ENCODE results near the gene CDK14.

Gene CDK14

DNA sequence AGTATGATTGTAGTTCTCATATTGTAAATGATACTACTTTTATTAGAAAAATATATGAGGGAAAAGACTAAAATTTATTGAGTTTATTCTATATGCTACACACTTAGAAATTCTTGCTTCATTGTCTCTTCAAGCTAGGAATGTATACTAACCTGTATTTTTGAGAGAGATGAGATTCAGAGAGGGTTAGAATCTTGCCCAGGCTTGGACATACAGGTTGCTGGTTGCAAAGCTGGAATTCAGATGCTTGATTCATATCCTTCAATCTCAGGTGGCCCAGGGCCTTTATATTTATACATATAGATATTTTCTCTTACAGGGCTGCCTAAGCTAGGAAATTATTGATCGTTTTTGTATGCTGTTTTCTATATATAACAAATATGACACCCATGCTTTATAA, 324.2 kb downstream of the CDK14 start:
- no peak for DNase-seq

DNA sequence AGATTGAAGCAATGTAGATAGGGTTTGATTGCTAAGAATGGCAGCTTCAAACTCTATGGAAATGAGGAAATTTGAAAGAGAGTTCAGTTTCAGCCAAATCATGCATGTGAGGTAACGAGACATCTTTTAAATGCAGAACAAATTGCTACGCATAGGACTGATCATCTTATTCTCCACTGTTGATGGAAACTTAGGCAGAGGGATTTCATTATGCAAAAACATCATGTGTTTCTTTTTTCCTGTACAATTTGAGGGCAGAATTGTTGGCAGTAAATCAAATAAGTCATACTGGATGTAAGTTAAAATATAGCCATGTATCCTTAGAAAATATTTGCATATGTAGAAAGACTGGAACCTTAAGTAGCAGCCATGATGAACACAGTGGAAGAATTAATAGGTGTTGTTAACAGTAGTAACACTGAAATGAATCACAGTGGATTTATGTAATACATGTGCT, 327.4 kb downstream of the CDK14 start:
- no peak for DNase-seq

DNA sequence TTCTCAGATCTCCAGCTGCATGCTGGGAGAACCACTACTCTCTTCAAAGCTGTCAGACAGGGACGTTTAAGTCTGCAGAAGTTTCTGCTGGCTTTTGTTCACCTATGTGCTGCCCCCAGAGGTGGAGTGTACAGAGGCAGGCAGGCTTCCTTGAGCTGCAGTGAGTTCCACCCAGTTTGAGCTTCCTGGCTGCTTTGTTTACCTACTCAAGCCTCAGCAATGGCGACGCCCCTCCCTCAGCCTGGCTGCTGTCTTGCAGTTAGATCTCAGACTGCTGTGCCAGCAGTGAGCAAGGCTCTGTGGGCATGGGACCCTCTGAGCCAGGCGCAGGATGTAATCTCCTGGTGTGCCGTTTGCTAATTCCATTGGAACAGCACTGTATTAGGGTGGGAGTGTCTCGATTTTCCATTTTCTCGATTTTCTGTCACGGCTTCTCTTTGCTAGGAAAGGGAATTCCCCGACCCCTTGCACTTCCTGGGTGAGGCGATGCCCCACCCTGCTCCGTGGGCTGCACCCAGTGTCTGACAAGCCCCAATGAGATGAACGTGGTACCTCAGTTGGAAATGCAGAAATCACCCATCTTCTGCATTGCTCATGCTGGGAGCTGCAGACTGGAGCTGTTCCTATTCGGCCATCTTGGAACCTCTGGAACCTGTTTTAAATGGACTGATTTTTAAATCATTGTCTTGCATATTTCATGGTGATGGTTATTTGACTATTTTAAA, 332.7 kb downstream of the CDK14 start:
- peak in 4 of 6 experiments; percentile 4 to 39 (median 8) for DNase-seq

DNA sequence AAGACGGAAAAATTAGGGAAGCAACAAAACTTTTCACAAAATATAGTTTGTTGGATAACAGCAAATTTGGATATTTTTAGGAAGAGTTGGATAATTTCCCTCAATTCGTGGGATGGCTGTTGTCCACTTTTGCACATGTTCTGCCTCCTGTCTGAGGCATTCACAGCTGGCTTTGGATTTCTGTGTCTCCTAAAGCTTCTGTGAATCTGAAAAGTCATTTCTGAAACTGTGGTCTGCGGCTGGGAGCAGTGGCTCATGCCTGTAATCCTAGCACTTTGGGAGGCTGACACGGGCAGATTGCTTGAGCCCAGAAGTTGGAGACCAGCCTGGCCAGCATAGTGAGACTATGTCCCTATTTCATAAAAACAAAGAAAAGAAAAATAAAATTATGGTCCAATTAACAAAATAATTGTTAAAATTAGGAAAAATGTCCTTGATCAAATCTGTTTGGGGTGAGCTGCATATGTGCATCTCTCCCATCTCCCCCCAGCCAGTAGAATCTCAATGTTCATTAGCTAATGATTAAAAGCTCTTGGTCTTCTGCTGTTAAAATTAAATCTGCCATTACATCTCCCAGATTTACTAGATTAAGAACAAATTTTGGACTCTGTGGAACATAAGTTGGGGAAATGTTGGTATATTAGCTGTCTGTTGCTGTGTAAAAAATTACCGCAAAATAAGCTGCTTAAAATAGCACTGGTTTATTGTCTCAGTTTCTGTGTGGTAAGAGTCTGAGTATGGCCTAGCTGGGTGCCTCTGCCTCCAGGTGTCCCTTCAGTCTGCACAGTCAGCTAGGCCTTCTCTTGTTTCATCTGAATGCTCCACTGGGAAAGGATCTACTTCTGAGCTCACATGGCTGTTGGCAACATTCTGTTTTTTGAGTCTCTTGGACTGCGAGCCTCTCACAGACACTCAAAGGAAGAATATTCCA, 336.1 kb downstream of the CDK14 start:
- DNase-seq: no peak

- DNase-seq: no peak
Observed at GRCh38 chr7:90933041-90933440, 336.9 kb downstream of the CDK14 start.

GRCh38 chr7:90933984-90934383, 337.9 kb downstream of the CDK14 start:
- DNase-seq: no peak

DNA sequence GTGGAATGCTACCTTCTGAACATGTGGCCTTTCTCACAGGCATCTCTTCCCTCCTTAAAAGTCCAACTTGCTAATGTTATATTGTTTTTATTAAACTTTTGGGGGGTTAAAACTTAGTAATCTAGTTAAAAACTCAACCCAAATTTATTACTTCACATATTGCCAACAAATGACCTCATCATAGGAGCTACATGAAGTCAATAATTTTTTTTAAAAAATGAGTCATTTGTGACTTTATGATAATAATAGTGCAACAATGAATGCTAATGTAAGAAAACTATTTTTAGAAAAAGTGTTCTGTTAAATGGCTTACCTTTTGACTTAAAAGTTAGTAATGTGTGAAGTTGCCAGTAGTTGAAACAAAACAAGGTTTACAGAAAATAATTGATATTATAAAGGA, 342.2 kb downstream of the CDK14 start:
- DNase-seq: no peak

DNA sequence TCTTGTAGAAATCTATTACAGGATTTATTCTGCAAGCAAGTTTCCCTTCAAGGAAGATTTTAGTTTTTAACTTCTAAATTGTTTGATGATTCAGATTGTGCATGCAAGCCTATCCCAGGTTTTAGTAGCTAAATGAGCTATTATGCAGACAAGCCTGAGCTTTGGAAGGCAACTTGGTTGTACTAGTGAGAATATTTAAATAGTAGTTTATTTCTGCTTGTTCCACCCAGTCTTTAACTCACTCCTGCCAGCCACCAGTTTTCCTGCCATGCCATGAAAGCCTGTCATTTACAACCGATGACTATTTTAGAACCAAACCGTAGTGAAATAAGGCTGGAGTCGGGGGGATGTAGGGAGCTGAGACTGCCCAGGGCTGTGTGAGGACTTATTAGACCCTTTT, 343.5 kb downstream of the CDK14 start:
- no peak for DNase-seq

DNA sequence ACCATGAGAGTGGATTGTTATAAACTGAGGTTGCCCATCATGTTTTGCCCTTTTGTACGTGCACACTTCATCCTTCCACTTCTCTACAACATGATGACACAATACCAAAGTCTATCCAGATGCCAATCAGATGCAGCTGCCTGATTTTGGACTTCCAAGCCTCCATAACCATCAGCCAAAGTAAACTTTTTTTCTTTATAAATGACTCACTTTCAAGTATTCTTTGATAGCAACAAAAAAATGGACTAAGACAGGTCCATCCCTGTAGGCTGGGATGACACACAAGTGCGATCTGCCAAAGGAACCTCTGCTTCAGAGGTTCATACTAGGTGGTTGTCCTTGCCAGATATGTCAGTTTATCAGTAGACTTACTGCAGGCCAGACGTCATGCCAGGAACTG, 347.9 kb downstream of the CDK14 start:
- no peak for DNase-seq

- DNase-seq: no peak
Observed at GRCh38 chr7:90945104-90945787, 349.1 kb downstream of the CDK14 start.

DNA sequence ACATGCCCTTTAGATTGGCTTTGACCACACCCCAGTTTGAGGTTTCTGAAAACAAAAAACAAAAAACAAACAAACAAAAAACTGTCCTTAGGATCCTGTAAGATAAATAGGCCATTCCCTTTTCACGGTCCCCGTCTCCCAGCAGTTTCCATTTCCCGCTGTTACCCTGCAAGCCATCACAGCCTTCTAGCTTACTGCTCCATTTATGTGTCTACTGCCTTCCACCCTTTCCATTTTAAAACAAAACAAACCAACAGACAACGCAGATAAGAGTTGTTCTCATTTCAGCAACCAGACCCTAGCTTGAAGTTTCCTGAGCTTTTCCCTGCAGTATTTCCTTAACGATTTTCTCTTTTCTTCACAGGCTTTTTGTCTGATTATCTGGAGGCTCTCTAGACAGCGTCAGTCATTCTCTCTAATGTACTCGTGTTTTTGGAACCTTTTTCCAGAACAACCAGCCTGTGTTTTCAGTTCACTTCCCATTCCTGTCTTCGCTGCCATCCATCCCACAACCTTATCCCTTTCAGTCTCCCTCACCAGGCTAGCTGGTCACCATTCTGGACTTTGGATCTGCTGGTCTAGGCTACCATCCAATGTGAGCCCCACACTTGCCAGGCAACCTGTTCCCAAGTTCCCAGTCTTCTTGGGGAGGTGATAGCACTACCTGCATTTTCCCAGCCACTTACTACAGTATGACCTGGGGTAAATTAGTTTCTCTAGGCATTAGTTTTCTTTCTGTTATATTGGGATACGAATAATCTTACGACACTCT, 350.8 kb downstream of the CDK14 start:
- no peak for DNase-seq

DNA sequence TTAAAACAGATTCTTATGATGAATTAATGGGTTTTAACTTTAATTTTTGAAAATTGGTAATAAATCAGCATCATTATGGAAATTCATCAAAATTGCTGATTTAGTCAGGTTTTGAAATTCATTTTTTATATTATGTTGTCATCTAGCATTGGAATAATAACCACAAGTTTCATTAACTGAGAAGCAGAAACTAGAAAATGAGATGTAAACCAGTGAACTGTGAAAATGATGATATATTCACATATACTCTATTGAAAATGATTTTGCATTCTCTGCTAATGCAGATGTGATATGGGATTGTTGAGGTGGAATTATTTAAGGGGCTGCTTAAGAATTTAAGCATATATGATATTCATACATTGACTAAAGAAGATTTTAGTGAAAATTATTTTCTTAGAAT, 352.0 kb downstream of the CDK14 start:
- no peak for DNase-seq

GRCh38 chr7:90951229-90951628, 355.1 kb downstream of the CDK14 start:
- no peak for DNase-seq

GRCh38 chr7:90951986-90952954, 356.1 kb downstream of the CDK14 start:
- no peak for DNase-seq

- no peak for DNase-seq
Observed at GRCh38 chr7:90955641-90956207, 359.6 kb downstream of the CDK14 start.

DNA sequence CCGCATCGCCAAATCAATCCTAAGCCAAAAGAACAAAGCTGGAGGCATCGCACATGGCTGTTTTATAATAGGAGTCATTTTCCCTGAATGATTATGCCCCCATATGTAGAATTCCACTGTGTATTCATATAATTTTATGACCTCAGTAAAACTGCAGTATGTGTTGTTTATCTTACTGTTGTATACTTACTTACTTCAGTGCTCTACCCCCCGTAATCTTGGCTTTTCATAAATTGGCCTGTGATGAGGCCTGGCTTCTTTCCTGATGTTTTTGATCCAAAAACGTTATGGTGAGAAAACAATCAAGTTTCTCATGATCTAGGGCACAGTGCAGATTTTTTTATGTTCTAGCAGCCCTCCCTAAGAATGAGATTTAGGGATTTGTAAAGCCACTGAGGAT, 361.8 kb downstream of the CDK14 start:
- DNase-seq: no peak

GRCh38 chr7:90958647-90959046, 362.5 kb downstream of the CDK14 start:
- DNase-seq: no peak

DNA sequence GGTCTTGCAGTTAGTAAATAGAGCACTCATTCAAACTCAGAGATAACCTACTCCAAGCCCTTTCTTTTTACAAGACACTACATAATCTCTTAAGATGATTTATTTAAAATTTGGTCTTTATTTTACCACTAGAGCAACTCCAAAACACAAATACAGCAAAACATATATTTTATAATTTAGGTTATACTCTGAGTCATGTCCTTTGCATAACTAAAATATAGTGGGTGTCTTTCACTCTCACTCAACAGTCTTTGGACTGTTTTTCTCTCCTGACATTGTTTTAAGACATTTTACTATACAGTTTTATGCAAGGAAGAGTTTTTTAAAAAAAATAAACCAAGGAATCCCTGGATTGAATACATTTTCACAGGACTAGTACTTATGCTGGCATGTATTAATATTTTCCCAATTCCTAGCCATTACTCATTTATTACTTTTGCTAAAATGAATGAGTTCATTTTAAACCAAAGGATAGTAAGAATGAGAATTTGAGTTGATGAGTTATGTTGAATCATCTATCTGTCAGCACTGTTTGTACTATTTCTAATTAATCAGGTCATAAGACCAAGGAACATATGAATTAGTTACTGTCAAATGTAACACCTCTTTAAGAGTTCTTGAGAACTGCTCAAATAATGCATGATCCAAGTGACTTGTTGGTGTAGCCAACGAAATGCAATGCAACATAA, 365.1 kb downstream of the CDK14 start:
- DNase-seq: no peak

GRCh38 chr7:90965211-90965610, 369.1 kb downstream of the CDK14 start:
- DNase-seq: no peak

DNA sequence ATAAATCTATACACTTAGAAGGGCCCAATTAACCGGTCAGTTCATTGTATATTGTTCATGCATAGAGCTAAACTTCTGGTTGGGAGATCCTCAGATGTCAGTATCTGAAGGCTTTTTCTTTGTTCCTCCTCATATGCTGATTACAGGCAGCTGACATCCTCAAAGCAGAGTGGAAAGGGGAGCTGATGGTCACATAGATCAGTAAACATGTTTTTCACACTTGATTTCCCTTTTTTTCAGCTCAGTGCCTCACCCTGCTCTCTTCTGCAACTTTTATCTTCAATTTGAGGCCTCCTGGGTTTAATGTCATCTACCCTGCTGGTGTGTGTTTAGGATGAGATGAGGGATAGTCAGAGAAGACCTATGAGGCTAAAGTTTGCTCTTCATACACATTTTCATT, 370.2 kb downstream of the CDK14 start:
- no peak for DNase-seq
